H7 (cell line): ENCODE data around the gene DISP1. TPM values are rescaled to one million over a fixed set of nuclear protein-coding genes. Genes with fewer than 3 reads are reported as not detected.

Source experiments
- total RNA-seq: library from RNA; depleted of rRNA; stranded (reverse); fragments of >200 nt; shearing (Covaris generic); gene quantifications from 2 replicates; pipeline ENCODE4 v1.2.3, GENCODE V29; 2014; rRNA removed

DISP1 gene
- total RNA-seq, 1 experiment from 2014 or later = 4.0 TPM

Other genes with a start within 250 kb of the DISP1 start
- gene TAF1A, start 225.1 kb upstream of the DISP1 start, total RNA-seq = 20.6 and 24.0 TPM in 2 replicates
- 52.5 and 75.7 TPM in 2 replicates for gene MIA3, start 196.9 kb upstream of the DISP1 start, total RNA-seq
- 48.3 and 58.1 TPM in 2 replicates for gene AIDA, start 102.5 kb upstream of the DISP1 start, total RNA-seq
- gene BROX, start 102.5 kb upstream of the DISP1 start, total RNA-seq = 44.5 and 59.6 TPM in 2 replicates
- not detected in 2 replicates for gene FAM177B, start 77.8 kb upstream of the DISP1 start, total RNA-seq